GOT3 (cell line): ENCODE data around the gene MARCHF9.

Experiments
- DNase-seq: peaks from one replicate; lab custom pipeline; 2025; ENCODE audit warnings: mixed read lengths; lab: John Stamatoyannopoulos, UW

Gene MARCHF9

GRCh38 chr12:57724003-57724935 lies 30.6 kb upstream of the MARCHF9 start:
- DNase-seq = no peak

DNA sequence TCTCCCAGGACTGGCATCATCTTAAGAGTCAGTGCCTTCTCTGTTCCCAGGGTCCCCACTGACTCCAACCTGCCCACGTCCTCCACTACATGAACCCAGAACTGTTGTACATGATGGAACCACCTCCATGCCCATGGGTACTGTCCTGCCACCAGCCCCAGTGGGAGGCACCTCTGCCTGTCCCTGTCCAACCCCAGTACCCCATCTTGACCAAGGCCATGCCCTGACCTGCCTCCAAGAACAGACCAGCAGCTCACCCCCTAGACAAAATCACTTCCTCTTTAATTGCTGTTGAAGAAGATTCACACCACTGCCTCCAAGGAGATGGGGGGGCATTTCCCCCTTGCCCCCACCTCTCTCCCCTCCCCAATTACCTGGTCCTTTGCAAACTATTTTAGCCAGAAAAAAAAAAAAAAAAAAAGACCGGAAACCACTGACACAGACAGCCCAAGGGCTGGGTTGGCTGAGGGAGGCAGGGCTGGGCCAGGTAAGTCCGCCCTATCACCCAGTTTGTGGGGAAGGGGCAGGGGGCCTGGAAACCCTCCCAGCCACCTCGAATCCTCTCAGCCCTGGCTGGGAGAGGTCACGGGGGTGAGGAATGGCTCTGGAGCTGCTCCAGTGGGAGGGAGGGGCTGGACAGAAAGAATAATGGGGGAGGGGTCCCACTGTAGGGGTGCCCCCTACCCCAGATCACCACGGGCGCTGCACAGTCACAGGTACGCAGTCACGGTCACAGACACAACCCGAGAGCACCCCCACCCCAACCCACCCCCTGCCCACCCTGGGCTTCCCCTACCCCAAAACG lies 29.8 kb upstream of the MARCHF9 start:
- no peak for DNase-seq

DNA sequence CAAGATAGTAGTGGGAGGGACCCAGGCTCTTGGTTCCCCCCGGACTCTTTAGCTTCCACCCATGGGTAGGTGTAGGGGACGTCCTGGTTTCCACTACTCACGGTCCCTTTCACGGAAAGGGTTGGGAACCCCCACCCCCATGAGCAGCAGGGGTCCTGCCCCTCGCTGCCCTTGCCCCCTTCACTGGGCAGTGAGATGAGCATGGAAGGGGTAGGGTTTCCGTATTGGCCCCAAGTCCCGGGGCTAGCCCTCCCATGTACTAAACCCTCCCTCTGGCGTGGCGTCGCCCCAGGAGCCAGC lies 29.1 kb upstream of the MARCHF9 start:
- DNase-seq = no peak

DNA sequence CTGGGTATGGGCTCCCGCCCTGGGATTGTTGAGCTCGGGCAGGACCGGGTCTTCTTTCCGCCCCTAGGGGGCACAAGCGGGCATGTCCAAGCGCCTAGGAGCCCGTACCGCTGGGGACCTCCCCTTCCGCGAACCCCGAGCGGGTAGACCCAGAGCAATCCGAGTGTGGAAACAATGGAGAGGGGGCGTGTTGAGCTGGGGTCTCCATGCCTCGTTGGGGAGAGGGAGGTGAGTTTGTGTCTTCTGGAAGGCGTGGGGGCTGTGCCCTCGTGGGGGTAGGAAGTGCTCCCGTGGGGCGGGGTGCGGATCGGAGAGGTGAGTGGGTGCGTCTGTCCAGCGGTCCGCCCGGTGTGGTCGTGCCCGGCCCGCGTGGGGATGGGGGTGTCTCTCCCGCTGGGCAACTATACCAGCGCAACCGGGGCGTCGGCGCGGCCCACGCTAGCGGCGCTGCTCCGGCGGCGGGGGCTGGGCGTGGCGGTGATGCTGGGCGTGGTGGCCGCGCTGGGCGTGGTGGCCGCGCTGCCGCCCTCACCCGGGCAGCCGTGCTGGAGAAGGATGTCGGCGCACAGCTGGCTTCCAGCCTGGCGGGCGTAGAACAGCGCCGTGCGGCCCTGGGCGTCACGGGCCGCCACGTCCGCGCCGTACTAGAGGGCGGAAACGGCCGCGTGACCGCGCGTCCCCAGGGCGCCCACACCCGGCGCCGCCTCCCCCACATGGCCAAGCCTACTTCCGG lies 28.6 kb upstream of the MARCHF9 start:
- DNase-seq = peak; percentile 99

GRCh38 chr12:57726884-57727757 lies 27.8 kb upstream of the MARCHF9 start:
- no peak for DNase-seq

DNA sequence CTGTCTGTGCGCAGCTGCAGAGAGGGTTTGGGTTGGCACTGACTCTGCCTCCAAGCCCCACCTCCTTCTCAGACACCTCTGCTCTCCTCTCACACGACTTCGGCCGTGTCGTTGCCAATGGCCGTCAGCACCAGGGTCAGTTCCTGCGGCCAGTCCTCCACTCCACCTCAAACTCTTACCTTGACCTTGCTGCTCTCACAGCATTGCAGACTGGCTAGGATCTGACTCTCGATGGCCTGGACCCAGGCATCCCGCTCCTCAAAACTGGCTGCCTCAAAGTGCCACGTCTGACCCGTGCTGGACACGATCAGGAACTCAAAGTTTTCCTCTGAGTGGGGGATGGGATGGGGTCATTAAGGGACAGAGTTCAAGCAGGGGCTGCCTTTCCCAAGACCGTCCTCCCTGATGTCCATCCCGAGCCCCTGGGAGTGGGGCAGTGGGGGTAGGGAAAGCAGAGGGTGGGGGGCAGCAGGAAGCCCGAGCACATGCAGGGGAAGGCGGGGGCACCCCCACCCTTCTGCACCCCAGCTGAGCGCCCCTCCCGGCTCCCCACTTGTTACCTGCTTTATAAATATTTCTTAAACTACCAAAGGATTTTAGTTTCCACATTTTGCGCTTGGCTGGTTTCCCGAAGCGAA lies 27.0 kb upstream of the MARCHF9 start:
- DNase-seq = no peak

DNA sequence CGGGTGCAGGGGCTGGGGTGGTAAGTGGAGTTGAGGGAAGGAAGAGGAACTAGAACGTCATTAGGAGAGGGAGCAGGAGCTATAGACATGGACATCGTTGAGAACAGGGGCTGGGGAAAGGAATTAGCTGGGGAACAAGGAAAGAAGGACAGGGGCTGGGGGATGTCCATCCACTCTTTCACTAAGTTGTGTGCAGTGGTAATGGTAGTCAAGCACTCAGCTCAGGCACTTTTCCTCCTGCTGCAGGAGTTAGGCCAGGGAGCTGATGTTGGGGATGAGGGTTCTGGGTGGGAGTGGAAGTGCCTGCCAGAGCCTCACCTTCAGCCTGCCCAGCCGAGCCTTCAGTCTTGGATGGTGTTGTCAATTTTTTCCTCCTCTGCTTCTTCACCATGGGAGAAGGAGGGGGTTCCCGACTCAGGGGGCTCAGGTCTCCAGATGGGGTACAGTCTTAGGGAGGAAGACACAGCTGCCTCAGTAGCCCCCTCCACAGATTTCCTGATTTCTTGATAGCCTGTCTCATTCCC lies 25.5 kb upstream of the MARCHF9 start:
- DNase-seq = no peak

GRCh38 chr12:57730336-57731067 lies 24.4 kb upstream of the MARCHF9 start:
- DNase-seq = no peak

- no peak for DNase-seq
Observed at GRCh38 chr12:57731411-57732080, 23.4 kb upstream of the MARCHF9 start.

DNA sequence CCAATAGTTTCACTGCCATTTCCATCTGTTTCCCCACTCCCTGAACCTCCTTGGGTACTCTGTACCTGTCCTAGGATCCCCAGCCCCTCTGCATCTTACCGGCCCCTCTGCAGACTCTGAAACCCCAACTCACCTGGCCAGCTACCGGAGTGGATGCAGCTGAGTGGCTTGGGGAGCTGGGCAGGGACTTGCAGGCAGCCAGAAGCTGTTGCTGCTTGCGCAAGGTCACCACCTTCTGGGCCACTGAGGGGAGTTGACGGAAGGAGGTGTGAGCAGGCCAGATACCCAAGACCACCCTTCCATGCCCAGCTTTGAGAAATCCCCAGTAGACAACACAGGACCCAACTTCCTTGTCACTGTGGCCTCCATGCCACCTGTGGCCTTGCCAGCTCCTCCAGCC lies 22.6 kb upstream of the MARCHF9 start:
- no peak for DNase-seq

GRCh38 chr12:57732726-57733593 lies 21.9 kb upstream of the MARCHF9 start:
- no peak for DNase-seq

DNA sequence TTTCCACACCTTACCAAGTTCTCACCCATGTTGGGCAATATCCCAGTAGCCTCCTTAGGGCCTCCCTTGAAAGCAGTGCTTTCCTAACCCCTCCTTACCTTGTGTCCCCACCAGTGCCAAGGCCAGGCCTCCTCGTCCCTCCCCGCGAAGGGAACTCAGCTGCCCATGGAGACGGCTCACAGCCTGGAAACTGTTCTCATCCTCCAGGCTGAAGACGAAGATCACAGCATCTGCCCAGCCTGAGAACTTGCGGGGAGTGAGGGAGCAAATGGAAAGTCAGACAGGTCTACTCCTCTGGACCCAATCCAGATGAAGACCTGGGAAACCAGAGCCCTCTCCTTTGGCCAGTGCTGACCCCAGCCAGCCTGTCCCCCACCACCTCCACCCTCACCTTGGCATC lies 21.0 kb upstream of the MARCHF9 start:
- DNase-seq = no peak

DNA sequence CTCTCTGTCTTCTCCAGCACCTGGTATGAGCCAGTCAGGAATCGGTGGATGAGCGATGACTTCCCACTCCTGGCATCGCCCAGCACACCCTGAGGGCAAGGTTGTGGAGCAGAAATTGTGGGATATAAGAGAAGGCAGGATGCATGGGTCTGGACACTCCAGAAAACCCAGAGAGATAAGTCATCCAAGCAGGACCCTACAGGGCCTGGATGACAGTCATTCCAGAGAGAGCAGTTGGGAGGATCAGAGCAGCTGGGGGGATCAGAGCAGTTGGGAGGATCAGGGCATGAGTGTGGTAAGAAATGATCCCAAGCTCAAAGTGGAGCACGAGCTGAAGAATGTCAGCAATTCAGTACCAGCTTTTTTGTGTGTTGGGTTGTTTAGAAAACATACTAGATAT lies 20.3 kb upstream of the MARCHF9 start:
- no peak for DNase-seq

- DNase-seq = no peak
Observed at GRCh38 chr12:57735198-57735855, 19.6 kb upstream of the MARCHF9 start.

DNA sequence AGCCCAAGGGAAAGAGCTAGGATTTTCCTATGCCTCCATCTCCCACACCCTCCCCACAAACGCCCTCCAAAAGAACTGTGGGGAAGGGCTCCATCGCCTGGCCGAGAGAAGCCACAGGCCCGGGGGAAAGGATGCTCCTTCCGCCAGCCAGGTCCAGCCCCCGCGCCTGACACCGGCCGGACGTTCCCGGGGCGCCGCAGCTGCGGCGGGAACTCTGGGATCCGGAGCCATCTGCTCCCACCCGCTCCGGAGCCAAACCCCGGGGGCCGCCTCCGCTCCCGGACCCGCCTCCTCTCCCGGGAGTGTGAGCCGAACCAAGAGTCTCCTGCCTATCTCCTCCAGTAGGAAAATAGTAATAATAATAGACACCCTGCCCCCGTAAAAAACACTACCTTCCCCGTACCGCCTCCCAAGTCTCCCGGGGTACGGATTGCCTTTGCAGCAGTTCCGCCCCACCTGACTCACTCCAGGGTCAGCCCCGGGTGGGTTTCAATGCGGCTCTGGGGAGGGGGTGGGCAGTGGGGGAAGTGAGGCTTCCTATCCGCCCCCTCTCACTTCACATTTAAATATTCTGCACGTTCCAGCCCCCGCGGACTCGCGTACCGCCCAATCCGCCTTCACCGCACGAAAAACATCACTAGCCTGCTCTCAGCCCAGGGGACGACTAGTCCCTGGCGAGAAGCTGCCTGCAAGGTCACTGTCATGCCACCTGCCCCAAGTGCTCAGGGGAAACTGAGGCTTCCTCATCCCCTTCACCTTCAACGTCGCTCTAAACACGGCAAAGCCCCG lies 18.8 kb upstream of the MARCHF9 start:
- DNase-seq = no peak

DNA sequence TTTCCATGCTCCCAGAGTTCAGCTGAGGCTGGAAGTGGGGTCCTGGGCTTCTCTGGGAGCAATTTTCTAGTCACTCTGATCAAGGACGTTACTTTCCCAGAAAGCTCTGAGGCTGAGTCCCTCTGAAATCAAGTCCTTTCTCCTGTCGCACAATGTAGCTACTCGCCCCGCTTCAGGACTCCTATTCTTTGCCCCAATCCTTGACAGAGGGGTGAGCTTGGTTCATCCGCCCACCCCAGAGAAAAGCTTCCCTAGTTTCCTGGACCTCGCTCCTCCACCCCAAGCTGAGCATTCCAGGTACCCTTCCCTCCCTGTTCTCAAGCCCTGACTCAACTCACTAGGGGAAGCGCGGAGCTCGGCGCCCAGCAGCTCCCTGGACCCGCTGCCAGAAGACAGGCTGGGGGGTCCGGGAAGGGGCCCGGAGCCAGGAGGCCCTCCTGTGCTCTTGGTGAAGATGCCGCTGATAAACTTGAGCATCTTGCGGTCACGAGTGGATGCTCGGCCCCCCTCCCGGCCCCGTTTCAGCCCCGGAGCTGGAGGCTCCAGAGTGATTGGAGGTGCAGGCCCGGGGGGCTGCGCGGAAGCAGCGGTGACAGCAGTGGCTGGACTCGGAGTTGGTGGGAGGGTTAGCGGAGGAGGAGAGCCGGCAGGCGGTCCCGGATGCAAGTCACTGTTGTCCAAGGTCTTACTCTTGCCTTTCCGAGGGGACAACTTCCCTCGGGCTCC lies 18.0 kb upstream of the MARCHF9 start:
- DNase-seq = no peak
